WERI-Rb-1 (cell line): ENCODE data around the gene RALGPS1.
A peak's percentile ranks its signal among the peaks of the same experiment; 100 is the strongest.
"Not testable (repeated sequence)": the region's sequence is repeated elsewhere in the genome, so short reads cannot be mapped to it uniquely, and the experiment has no call there.

Source experiments
- DNase-seq: peaks from one replicate; pipeline ENCODE4 v3.0.0-alpha.2; 2020
- H3K27ac ChIP-seq: fragments of 250-450 bp; sonication (Bioruptor Pico); 2 replicates; pipeline ENCODE4 v1.5.1; 2020; ENCODE audit warnings: mild to moderate bottlenecking, moderate library complexity
- H3K27me3 ChIP-seq: fragments of 250-450 bp; sonication (Bioruptor Pico); 2 replicates; pipeline ENCODE4 v1.5.1; 2021; ENCODE audit warnings: mild to moderate bottlenecking, low read depth, moderate library complexity; ENCODE audit not compliant: insufficient read depth, severe bottlenecking
- H3K36me3 ChIP-seq: fragments of 250-450 bp; sonication (Bioruptor Pico); 2 replicates; pipeline ENCODE4 v1.5.1; 2020; ENCODE audit warnings: mild to moderate bottlenecking, moderate library complexity
- H3K4me3 ChIP-seq: 2 replicates; pipeline ENCODE4 v1.5.1; 2011; ENCODE audit warnings: low read depth, mild to moderate bottlenecking, control low read depth, low read length
- H3K9me3 ChIP-seq: fragments of 250-450 bp; sonication (Bioruptor Pico); 2 replicates; pipeline ENCODE4 v1.5.1; 2021; ENCODE audit warnings: mild to moderate bottlenecking, moderate library complexity; ENCODE audit not compliant: severe bottlenecking
- CTCF ChIP-seq: IDR thresholded peaks from 2 replicates; pipeline ENCODE4 v1.5.1; 2011; ENCODE audit warnings: low read depth, mild to moderate bottlenecking, control low read depth, inconsistent platforms, low read length

RALGPS1 gene

GRCh38 chr9:127142931-127143464 lies 228.4 kb downstream of the RALGPS1 start:
- Histone ChIP-seq H3K27ac (no peak overlapping the region), H3K36me3 (no peaks in the 10 kb centered on the region; the same call in 1 of the 2 replicates)
- DNase-seq, result no peak

GRCh38 chr9:127143920-127144465 lies 229.4 kb downstream of the RALGPS1 start:
- DNase-seq, result no peak
- H3K36me3 ChIP-seq, result no peaks in the 10 kb centered on the region; the same call in 1 of the 2 replicates
- H3K9me3 ChIP-seq, result no peaks in the 10 kb centered on the region
- no peak for TF ChIP-seq CTCF
- no peaks in the 10 kb centered on the region for H3K27me3 ChIP-seq
- no peak overlapping the region for H3K27ac ChIP-seq
- H3K4me3 ChIP-seq, result no peak overlapping the region

More at GRCh38 chr9:127142931-127143464, 228.4 kb downstream of the RALGPS1 start:
- TF ChIP-seq CTCF, result no peak
- no peak overlapping the region for H3K4me3 ChIP-seq
- H3K27me3 ChIP-seq, result no peaks in the 10 kb centered on the region
- no peaks in the 10 kb centered on the region for H3K9me3 ChIP-seq

- DNase-seq, result peak; percentile 78
- Histone ChIP-seq H3K9me3 (no peaks in the 10 kb centered on the region), H3K4me3 (no peak overlapping the region), H3K27ac (peak overlapping the region; percentile 4; the same call in 1 of the 2 replicates), H3K36me3 (no peaks in the 10 kb centered on the region; the same call in 1 of the 2 replicates), H3K27me3 (no peaks in the 10 kb centered on the region)
- peak; percentile 64 for TF ChIP-seq CTCF
Observed at GRCh38 chr9:127144670-127145445, 230.3 kb downstream of the RALGPS1 start.

GRCh38 chr9:127146841-127147240 lies 232.3 kb downstream of the RALGPS1 start:
- DNase-seq, H3K27me3 ChIP-seq, H3K27ac ChIP-seq, H3K36me3 ChIP-seq, H3K4me3 ChIP-seq, H3K9me3 ChIP-seq: not testable (repeated sequence)

GRCh38 chr9:127147251-127147650 lies 232.7 kb downstream of the RALGPS1 start:
- no peaks in the 10 kb centered on the region for H3K9me3 ChIP-seq
- no peak overlapping the region for H3K4me3 ChIP-seq
- no peak for DNase-seq
- H3K27ac ChIP-seq, result no peak overlapping the region
- no peaks in the 10 kb centered on the region; the same call in 1 of the 2 replicates for H3K36me3 ChIP-seq
- H3K27me3 ChIP-seq, result no peaks in the 10 kb centered on the region
- TF ChIP-seq CTCF, result no peak

GRCh38 chr9:127148014-127148413 lies 233.4 kb downstream of the RALGPS1 start:
- no peaks in the 10 kb centered on the region; the same call in 1 of the 2 replicates for H3K36me3 ChIP-seq
- H3K27ac ChIP-seq, result no peak overlapping the region
- H3K27me3 ChIP-seq, result no peaks in the 10 kb centered on the region

More at GRCh38 chr9:127148014-127148413, 233.4 kb downstream of the RALGPS1 start:
- no peak for TF ChIP-seq CTCF
- no peak for DNase-seq
- Histone ChIP-seq H3K4me3 (no peak overlapping the region), H3K9me3 (no peaks in the 10 kb centered on the region)
